Tibial artery (tissue), 4 donors: ENCODE data around the gene TFCP2.

Experiments
- DNase-seq, 2 donors: peaks; one replicate each; pipeline ENCODE4 v3.0.0-alpha.2; 2019
- H3K27ac ChIP-seq, 2 donors: fragments of 200-600 bp; sonication (generic) in 1 of 2; 1 replicate in 1 of 2; 2 replicates in 1 of 2; pipeline ENCODE4 v1.5.1; 2018 to 2019; ENCODE audit warnings: mild to moderate bottlenecking in 1 of 2
- H3K27me3 ChIP-seq, 2 donors: fragments of 200-600 bp; sonication (generic) in 1 of 2; one replicate each; pipeline versions ENCODE4 v1.5.1 to v1.6.0; 2016 to 2019
- H3K36me3 ChIP-seq, 3 donors: fragments of 200-600 bp; sonication (generic) in 2 of 3; one replicate each; pipeline ENCODE4 v1.5.1; 2016 to 2019; ENCODE audit warnings: mild to moderate bottlenecking in 2 of 3
- H3K4me1 ChIP-seq, 4 donors: fragments of 200-600 bp; sonication (generic) in 2 of 4; 1 replicate in 3 of 4; 2 replicates in 1 of 4; pipeline ENCODE4 v1.5.1; 2016 to 2019
- H3K4me3 ChIP-seq, 2 donors: fragments of 200-600 bp; sonication (generic) in 1 of 2; 1 replicate in 1 of 2; 2 replicates in 1 of 2; pipeline ENCODE4 v1.5.1; 2018 to 2019; ENCODE audit warnings: mild to moderate bottlenecking in 2 of 2
- H3K9me3 ChIP-seq, 3 donors: fragments of 200-600 bp; sonication (generic) in 1 of 3; one replicate each; pipeline ENCODE4 v1.5.1; 2016 to 2019
- intact Hi-C: fragments of 100-400 bp; cut with DNase I; formaldehyde crosslinking; loops from one replicate; pipeline ENCODE4 v1.15.0; 2023; ENCODE audit warnings: low total_unique reads
- TF ChIP-seq, protein P1 (sequence below), 2 experiments: fragments of 200-600 bp in 1 of 2; fragments of 450-650 bp in 1 of 2; IDR thresholded peaks; one replicate each; pipeline ENCODE4 v1.5.1; 2017 to 2019; ENCODE audit warnings: antibody characterized with exemption in 2 of 2, mild to moderate bottlenecking in 1 of 2, moderate library complexity in 1 of 2

TFCP2 gene

DNA sequence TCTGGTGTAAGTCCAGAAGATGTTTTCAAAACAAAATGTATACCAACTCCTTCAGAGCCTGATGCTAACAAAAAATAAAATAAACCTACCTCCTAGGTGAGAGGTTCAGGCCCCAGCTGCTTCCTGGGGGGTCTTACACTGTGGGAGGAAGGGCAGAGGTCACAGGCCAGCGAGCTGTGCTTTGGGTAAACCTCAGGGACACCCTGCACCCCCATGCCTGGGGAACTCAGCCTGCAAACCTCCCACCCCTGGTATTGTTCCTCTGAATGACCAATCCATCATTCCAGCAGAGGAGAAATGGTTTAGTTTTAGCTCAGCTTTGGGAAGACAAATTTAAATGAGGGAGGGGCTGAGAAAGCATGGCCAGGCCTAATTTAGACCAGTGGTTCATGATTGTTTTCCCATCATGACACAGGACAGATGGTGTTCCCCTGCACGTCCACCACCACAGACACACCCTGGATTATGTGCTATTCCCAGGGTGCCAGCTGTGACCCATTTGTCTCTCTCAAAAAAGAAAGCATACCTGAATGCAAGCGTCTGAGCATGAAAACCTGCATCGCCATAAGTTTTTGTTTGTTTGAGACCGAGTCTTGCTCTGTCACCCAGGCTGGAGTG, 14.5 kb upstream of the TFCP2 start:
- intact Hi-C loops: no loop called here
- no peak overlapping the region for H3K27ac ChIP-seq
- no peak for DNase-seq
- no peak overlapping the region for H3K4me3 ChIP-seq
- peaks cover 29 to 37% (median 31%) of the 10 kb centered on the region in 3 donors for H3K36me3 ChIP-seq
- H3K4me1 ChIP-seq: no peaks in the 10 kb centered on the region
- H3K27me3 ChIP-seq: no peaks in the 10 kb centered on the region
- TF ChIP-seq, protein P1, sequence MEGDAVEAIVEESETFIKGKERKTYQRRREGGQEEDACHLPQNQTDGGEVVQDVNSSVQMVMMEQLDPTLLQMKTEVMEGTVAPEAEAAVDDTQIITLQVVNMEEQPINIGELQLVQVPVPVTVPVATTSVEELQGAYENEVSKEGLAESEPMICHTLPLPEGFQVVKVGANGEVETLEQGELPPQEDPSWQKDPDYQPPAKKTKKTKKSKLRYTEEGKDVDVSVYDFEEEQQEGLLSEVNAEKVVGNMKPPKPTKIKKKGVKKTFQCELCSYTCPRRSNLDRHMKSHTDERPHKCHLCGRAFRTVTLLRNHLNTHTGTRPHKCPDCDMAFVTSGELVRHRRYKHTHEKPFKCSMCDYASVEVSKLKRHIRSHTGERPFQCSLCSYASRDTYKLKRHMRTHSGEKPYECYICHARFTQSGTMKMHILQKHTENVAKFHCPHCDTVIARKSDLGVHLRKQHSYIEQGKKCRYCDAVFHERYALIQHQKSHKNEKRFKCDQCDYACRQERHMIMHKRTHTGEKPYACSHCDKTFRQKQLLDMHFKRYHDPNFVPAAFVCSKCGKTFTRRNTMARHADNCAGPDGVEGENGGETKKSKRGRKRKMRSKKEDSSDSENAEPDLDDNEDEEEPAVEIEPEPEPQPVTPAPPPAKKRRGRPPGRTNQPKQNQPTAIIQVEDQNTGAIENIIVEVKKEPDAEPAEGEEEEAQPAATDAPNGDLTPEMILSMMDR (IDR thresholded peaks at IDR 0.05): no peak
- no peaks in the 10 kb centered on the region for H3K9me3 ChIP-seq

DNA sequence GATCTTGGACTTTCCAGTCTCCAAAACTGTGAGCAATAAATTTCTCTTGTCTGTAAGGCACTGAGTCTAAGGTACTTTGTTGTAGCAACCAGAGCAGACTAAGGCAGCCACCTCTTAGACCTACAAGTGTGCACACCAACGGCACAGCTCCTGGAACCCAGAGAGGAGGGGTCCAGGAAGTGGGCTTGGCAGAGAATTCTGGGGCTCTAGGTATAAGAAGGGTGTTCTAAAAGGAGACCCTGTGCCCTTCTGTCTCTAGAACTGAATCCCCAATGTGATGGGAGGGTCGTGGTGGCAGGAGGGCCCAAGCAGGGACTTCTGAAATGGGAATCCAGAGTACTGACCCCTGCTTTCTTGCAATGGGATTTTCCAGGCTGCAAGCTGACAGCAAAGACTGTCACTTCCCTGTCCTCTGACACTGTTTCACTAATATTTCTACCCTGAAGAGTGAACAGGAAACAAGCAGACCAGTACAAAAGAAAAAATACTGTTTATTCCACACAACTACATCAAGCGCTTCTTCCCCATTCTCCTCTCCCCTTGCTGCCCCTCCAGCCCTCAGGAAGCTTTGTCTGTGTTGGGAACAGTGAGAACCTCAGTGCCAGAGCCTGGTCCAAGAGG, 13.6 kb upstream of the TFCP2 start:
- Histone ChIP-seq H3K27me3 (no peaks in the 10 kb centered on the region), H3K36me3 (peaks cover 20 to 28% (median 23%) of the 10 kb centered on the region in 3 donors), H3K9me3 (no peaks in the 10 kb centered on the region), H3K4me1 (no peaks in the 10 kb centered on the region), H3K27ac (no peak overlapping the region), H3K4me3 (no peak overlapping the region)
- TF ChIP-seq, protein P1 (IDR thresholded peaks at IDR 0.05): no peak
- intact Hi-C loops: no loop called here
- no peak for DNase-seq

DNA sequence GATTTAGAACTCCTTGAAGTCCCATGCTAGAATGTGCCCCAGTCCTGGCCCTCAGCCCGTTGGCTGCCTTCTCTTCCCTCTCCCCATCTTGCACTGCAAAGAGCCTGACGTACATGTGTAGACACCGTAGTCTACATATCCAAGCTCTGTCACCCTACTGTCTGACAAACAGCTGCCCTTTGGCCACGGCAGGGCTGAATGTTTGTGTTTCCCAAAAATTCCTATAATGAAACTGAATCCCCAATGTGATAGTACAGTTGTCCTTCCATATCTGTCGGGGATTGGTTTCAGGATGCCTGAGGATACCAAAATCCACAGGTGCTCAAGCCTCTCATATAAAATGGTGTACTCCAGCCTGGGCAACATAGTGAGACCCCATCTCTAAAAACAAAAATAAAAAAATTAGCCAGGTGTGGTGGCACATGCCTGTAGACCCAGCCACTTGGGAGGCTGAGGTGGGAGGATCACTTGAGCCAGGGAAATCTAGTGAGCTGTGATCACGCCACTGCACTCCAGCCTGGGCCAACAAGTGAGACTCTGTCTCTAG, 12.3 kb upstream of the TFCP2 start:
- no peak for DNase-seq
- TF ChIP-seq, protein P1 (IDR thresholded peaks at IDR 0.05): no peak
- intact Hi-C loops: no loop called here
- H3K27me3 ChIP-seq: no peaks in the 10 kb centered on the region
- H3K36me3 ChIP-seq: peaks cover 6 to 15% (median 9%) of the 10 kb centered on the region in 3 donors
- H3K9me3 ChIP-seq: no peaks in the 10 kb centered on the region
- no peak overlapping the region for H3K27ac ChIP-seq
- H3K4me1 ChIP-seq: no peaks in the 10 kb centered on the region
- H3K4me3 ChIP-seq: no peak overlapping the region

DNA sequence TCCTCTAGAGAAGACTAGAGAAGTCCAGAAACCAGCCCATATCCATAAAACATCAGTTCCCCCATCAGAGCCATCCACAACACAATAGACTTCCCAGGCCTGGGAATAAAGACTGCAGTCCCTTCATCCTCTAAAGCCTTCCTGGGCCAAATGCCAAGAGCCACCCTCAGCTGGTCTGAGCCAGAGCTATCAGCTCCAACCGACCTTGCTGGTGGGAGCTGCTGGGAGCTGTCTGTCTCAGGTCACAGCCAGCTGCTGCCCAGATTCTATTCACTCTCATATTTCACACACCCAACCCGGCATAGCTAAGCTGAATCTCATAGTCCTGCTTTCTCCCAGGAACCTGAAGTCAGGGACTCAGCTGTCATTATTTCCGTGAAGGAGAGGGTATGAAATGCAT, 10.9 kb upstream of the TFCP2 start:
- no peak overlapping the region for H3K27ac ChIP-seq
- no peaks in the 10 kb centered on the region for H3K27me3 ChIP-seq
- no peak overlapping the region for H3K4me3 ChIP-seq
- TF ChIP-seq, protein P1 (IDR thresholded peaks at IDR 0.05): no peak
- intact Hi-C loops: no loop called here
- no peaks in the 10 kb centered on the region for H3K4me1 ChIP-seq
- no peak for DNase-seq
- peaks cover 0 to 1% (median 0%) of the 10 kb centered on the region in 3 donors for H3K36me3 ChIP-seq
- no peaks in the 10 kb centered on the region for H3K9me3 ChIP-seq

DNA sequence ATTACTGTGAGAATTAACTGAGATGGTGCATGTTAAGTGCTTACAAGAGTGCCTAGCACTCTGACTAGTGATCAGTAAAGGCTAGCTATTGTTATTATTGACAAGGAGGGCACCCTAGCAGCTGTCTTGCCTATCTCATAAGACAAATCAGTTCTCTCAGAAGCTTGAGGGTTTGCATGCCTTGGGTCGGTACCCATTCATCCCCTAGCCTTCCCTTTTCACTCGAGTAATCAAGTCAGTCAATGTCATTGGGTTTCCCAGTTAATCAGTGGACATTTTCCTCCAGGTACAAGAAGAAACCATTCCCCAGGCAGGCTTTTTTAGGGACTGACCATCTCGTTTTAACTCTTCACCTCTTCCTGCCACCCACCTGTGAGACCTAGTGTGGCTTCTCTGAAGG, 10.4 kb upstream of the TFCP2 start:
- Histone ChIP-seq H3K36me3 (no peaks in the 10 kb centered on the region), H3K27ac (no peak overlapping the region)
- intact Hi-C loops: no loop called here

More for the DNA sequence above, 10.4 kb upstream of the TFCP2 start:
- Histone ChIP-seq H3K9me3 (no peaks in the 10 kb centered on the region), H3K4me1 (no peaks in the 10 kb centered on the region), H3K27me3 (no peaks in the 10 kb centered on the region), H3K4me3 (no peak overlapping the region)
- DNase-seq: no peak
- TF ChIP-seq, protein P1 (IDR thresholded peaks at IDR 0.05): no peak
